OCI-LY7 (cell line): ENCODE measurements around the gene PFKM. TPM values are rescaled to one million over a fixed set of nuclear protein-coding genes. Genes with fewer than 3 reads are reported as not detected.

Experiments used
- BruUV-seq: library from RNA; stranded (reverse); fragments of 400-500 nt; replicated peaks from 2 replicates; lab custom pipeline; 2021; lab: Mats Ljungman, UMichigan
- CTCF ChIA-PET: fragments of 300-600 bp; sonication (Branson Sonifier 250); formaldehyde crosslinking; loops from one replicate; lab custom pipeline; 2022; ENCODE audit warnings: antibody characterized with exemption; ENCODE audit not compliant: unreplicated experiment; lab: Charles Lee
- POLR2A ChIA-PET: fragments of 300-600 bp; sonication (Branson Sonifier 250); formaldehyde crosslinking; loops from one replicate; lab custom pipeline; 2022; ENCODE audit warnings: antibody characterized with exemption; lab: Charles Lee
- DNase-seq: peaks from one replicate; pipeline ENCODE4 v3.0.0-alpha.2; 2015; ENCODE audit warnings: low spot score
- H2AFZ ChIP-seq: fragments of 200-600 bp; sonication (generic), shearing (Covaris generic); 2 replicates; pipeline ENCODE4 v1.6.1; 2014; ENCODE audit warnings: mild to moderate bottlenecking, antibody characterized with exemption, low read length, moderate library complexity
- H3K27ac ChIP-seq: fragments of 200-600 bp; sonication (generic); 2 replicates; pipeline ENCODE4 v1.5.1; 2014; ENCODE audit warnings: mixed run types, low read depth, mild to moderate bottlenecking, moderate library complexity, low read length, inconsistent platforms; ENCODE audit not compliant: poor library complexity, severe bottlenecking
- H3K36me3 ChIP-seq: fragments of 200-600 bp; sonication (generic); 2 replicates; pipeline ENCODE4 v1.6.1; 2014; ENCODE audit warnings: mild to moderate bottlenecking, antibody characterized with exemption, low read length, moderate library complexity, mixed read lengths; ENCODE audit not compliant: insufficient read depth
- H3K4me1 ChIP-seq: fragments of 200-600 bp; sonication (generic); 2 replicates; pipeline ENCODE4 v1.5.1; 2014; ENCODE audit warnings: mild to moderate bottlenecking, low read length; ENCODE audit not compliant: insufficient read depth, poor library complexity, severe bottlenecking
- H3K4me2 ChIP-seq: fragments of 200-600 bp; sonication (generic); 2 replicates; pipeline ENCODE4 v1.6.1; 2014; ENCODE audit warnings: mild to moderate bottlenecking, low read length
- H3K4me3 ChIP-seq: fragments of 200-600 bp; sonication (generic); 2 replicates; pipeline ENCODE4 v1.5.1; 2014; ENCODE audit warnings: mild to moderate bottlenecking, low read depth, low read length; ENCODE audit not compliant: poor library complexity, severe bottlenecking
- H3K79me2 ChIP-seq: fragments of 200-600 bp; sonication (generic); 2 replicates; pipeline ENCODE4 v1.6.1; 2016; ENCODE audit warnings: low read depth, mild to moderate bottlenecking, low read length, moderate library complexity, mixed read lengths; ENCODE audit not compliant: insufficient read depth
- H3K9me2 ChIP-seq: fragments of 200-600 bp; sonication (generic); 2 replicates; pipeline ENCODE4 v1.6.1; 2016; ENCODE audit warnings: mild to moderate bottlenecking, low read length, mixed read lengths; ENCODE audit not compliant: insufficient read depth
- H3K9me3 ChIP-seq: fragments of 200-600 bp; sonication (generic); 2 replicates; pipeline ENCODE4 v1.6.1; 2014; ENCODE audit warnings: mild to moderate bottlenecking, mixed run types, low read length, mixed read lengths
- H4K20me1 ChIP-seq: fragments of 200-600 bp; sonication (generic); 2 replicates; pipeline ENCODE4 v1.6.1; 2014; ENCODE audit warnings: mild to moderate bottlenecking, antibody characterized with exemption, low read length, moderate library complexity, mixed read lengths; ENCODE audit not compliant: insufficient read depth
- CTCF ChIP-seq: fragments of 200-600 bp; sonication (generic); conservative IDR thresholded peaks from 2 replicates; pipeline ENCODE4 v1.5.1; 2014; ENCODE audit warnings: mild to moderate bottlenecking, antibody characterized with exemption, low read length, moderate library complexity, mixed read lengths
- EZH2phosphoT487 ChIP-seq: fragments of 200-600 bp; sonication (generic); IDR thresholded peaks from 2 replicates; pipeline ENCODE4 v1.6.1; 2018; ENCODE audit warnings: low read depth, borderline replicate concordance, mild to moderate bottlenecking, mixed run types, antibody characterized with exemption, low read length, moderate library complexity, mixed read lengths
- intact Hi-C: fragments of 100-400 bp; cut with micrococcal nuclease; formaldehyde crosslinking; loops from one replicate; pipeline ENCODE4 v1.10.0; 2022; ENCODE audit not compliant: unreplicated experiment
- total RNA-seq, 2 experiments: library from RNA; depleted of rRNA in 1 of 2; stranded (reverse); fragments of >200 nt in 1 of 2; shearing (Covaris generic) in 1 of 2; gene quantifications; 2 replicates each; pipeline ENCODE4 v1.2.3, GENCODE V29; 2014 to 2022

Gene PFKM
- total RNA-seq, 2 experiments from 2014 or later, result 37.4 to 80.1 TPM

DNA sequence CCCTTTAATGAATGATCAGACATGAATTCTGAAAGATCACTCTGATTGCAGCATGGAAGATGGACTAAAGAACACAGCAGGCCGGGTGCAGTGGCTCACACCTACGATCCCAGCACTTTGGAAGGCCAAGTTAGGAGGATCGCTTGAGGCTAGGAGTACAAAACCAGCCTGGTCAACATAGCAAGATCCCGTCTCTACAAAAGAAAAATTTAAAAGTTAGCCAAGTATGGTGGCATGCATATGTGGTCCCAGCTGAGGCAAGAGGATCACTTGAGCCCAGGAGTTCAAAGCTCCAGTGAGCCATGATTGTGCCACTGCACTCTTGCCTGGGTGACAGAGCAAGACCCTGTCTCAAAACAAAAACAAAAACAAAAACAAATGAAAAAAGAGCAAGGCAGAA lies 48.4 kb upstream of the PFKM start:
- no TSS peak for BruUV-seq
- no peak for DNase-seq
- CTCF ChIA-PET, result no interaction called here
- Histone ChIP-seq H3K9me3 (no peaks in the 10 kb centered on the region), H4K20me1 (no peaks in the 10 kb centered on the region), H3K4me2 (no peak overlapping the region), H3K27ac (no peak overlapping the region), H3K79me2 (no peaks in the 10 kb centered on the region), H3K36me3 (peaks cover 96% of the 10 kb centered on the region), H2AFZ (no peak overlapping the region), H3K4me1 (no peaks in the 10 kb centered on the region), H3K4me3 (no peak overlapping the region), H3K9me2 (no peaks in the 10 kb centered on the region)
- intact Hi-C loops, result no loop called here
- POLR2A ChIA-PET, result no interaction called here
- TF ChIP-seq CTCF (no peak), EZH2phosphoT487 (no peak)

DNA sequence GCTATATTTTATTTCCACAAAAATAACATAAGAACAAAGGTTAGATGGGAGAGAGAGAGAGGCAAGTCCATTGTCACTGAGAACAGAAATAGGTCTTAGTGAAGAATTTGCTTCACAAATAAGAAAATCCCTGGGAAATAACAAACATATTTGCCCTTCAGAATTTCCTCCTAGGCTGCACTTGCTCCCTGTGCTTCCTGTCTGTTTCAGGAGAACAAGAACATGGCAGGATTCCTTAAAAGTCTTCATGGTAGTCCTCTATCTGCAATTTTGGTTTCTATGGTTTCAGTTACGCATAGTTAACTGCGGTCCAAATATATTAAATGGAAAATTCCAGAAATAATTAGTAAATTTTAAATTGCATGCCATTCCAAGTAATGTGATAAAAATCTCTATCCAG lies 47.4 kb upstream of the PFKM start:
- Histone ChIP-seq H3K79me2 (no peaks in the 10 kb centered on the region), H3K4me3 (no peak overlapping the region), H2AFZ (no peak overlapping the region), H3K4me2 (no peak overlapping the region), H3K36me3 (peaks cover 89% of the 10 kb centered on the region), H3K9me3 (no peaks in the 10 kb centered on the region), H4K20me1 (no peaks in the 10 kb centered on the region), H3K4me1 (no peaks in the 10 kb centered on the region), H3K9me2 (no peaks in the 10 kb centered on the region), H3K27ac (no peak overlapping the region)
- TF ChIP-seq EZH2phosphoT487 (no peak), CTCF (no peak)
- POLR2A ChIA-PET, result no interaction called here
- BruUV-seq, result no TSS peak
- intact Hi-C loops, result no loop called here
- no peak for DNase-seq
- CTCF ChIA-PET, result no interaction called here

DNA sequence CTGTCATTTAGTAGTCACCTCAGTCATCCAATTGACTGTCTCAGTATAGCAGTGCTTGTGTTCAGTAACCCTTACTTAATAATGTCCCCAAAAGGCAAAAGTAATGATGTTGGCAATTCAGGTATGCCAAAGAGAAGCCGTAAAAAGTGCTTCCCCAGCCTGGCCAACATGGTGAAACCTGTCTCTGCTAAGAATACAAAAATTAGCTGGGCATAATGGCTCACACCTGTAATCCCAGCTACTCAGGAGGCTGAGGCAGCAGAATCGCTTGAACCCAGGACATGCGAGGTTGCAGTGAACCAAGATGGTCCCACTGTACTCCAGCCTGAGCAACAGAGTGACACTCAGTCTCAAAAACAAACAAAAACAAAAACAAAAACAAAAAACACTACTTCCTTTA lies 46.9 kb upstream of the PFKM start:
- ChIA-PET CTCF (no interaction called here), POLR2A (no interaction called here)
- H3K27ac ChIP-seq, result no peak overlapping the region
- H3K4me2 ChIP-seq, result no peak overlapping the region
- no peaks in the 10 kb centered on the region for H3K4me1 ChIP-seq
- H3K4me3 ChIP-seq, result no peak overlapping the region
- H3K9me3 ChIP-seq, result peaks cover 2% of the 10 kb centered on the region; the same call in 1 of the 2 replicates
- no peaks in the 10 kb centered on the region for H3K9me2 ChIP-seq
- DNase-seq, result no peak
- intact Hi-C loops, result no loop called here
- TF ChIP-seq EZH2phosphoT487 (no peak), CTCF (no peak)
- no TSS peak for BruUV-seq
- H3K79me2 ChIP-seq, result no peaks in the 10 kb centered on the region
- peaks cover 89% of the 10 kb centered on the region for H3K36me3 ChIP-seq
- H4K20me1 ChIP-seq, result no peaks in the 10 kb centered on the region
- H2AFZ ChIP-seq, result no peak overlapping the region
